Measurements from ENCODE around the gene PDE2A. TPM values are rescaled to one million over a fixed set of nuclear protein-coding genes. Genes with fewer than 3 reads are reported as not detected.

The PDE2A gene
- total and polyA plus RNA-seq, 10 of the 15 experiments (the other 5 are each of a cell fraction or from before 2014, with no cell fraction given): 0.06 to 0.15 (median 0.11) TPM; not detected in 6

- no peak overlapping the region for H2AFZ ChIP-seq (ENCODE audit: control insufficient read depth, low read depth, low read length)
- ATAC-seq (no peak), DNase-seq (ENCODE audit: low read depth, low spot score) (no peak), FAIRE-seq (no peak)
- 2% methylated on average over 3 of the region's 3 CpGs for WGBS (ENCODE audit: insufficient coverage, insufficient replicate concordance, low lambda C conversion rate, missing lambda C conversion rate)
- H3K79me2 ChIP-seq (ENCODE audit: control insufficient read depth, insufficient read depth, low read length): peaks cover 85% of the 10 kb centered on the region
- H3K27ac ChIP-seq (ENCODE audit: control insufficient read depth, insufficient read depth): peak overlapping the region; percentile 92
- H3K36me3 ChIP-seq (ENCODE audit: control insufficient read depth in 2 of 2, insufficient read depth in 2 of 2, low read length in 1 of 2): peaks cover 20 to 38% of the 10 kb centered on the region in 2 experiments
- peaks cover 6% of the 10 kb centered on the region; the same call in 1 of the 2 replicates for H4K20me1 ChIP-seq (ENCODE audit: control insufficient read depth, insufficient read depth)
- H3K4me3 ChIP-seq: peak overlapping the region; percentile 85
- RAD21 ChIA-PET (ENCODE audit: unreplicated experiment): interaction anchor here (0.6 to 13.9 kb wide), 2 partner anchors 70 to 86 kb away, joined by 4 to 256 read pairs; partner anchors contain the start of gene STARD10
- intact Hi-C loops (cut with micrococcal nuclease; ENCODE audit: unreplicated experiment) (no loop called here), in situ Hi-C loops (cut with MboI) (loop anchor here (10.0 kb wide), 2 partner anchors 74 to 454 kb away; partner anchors contain the start of gene STARD10)
- BruUV-seq (replicated peaks): no TSS peak
- CTCF ChIA-PET: interaction anchor here (1.3 to 18.4 kb wide), 3 partner anchors 37 to 92 kb away, joined by 7 to 469 read pairs (median 154); partner anchors contain the start of genes ATG16L2 and STARD10
- POLR2A ChIA-PET: interaction anchor here (0.8 to 3.2 kb wide), 4 partner anchors 15 to 72 kb away, joined by 3 to 7 read pairs (median 4); no protein-coding TSS in a partner anchor
- H3K4me2 ChIP-seq (ENCODE audit: control insufficient read depth, insufficient read depth): peak overlapping the region; percentile 92
- H3K9me3 ChIP-seq (replicated peaks; ENCODE audit: control insufficient read depth, insufficient read depth, low read length): no peaks in the 10 kb centered on the region
- peak overlapping the region; percentile 83 for H3K9ac ChIP-seq (ENCODE audit: control insufficient read depth, insufficient read depth, low read length)
- SMC1A ChIA-PET (ENCODE audit: uncharacterized antibody, unreplicated experiment): interaction anchor here (0.8 to 12.0 kb wide), 5 partner anchors 71 to 516 kb away, joined by 3 to 185 read pairs (median 4); partner anchors contain the start of gene STARD10
- H3K4me1 ChIP-seq (ENCODE audit: control insufficient read depth, insufficient read depth, low read length): peaks cover 49% of the 10 kb centered on the region
- H3K27me3 ChIP-seq (replicated peaks in 1 of 2; ENCODE audit: control insufficient read depth in 2 of 2, insufficient read depth in 2 of 2, low read length in 1 of 2): no peaks in the 10 kb centered on the region
- TF ChIP-seq, protein P1, sequence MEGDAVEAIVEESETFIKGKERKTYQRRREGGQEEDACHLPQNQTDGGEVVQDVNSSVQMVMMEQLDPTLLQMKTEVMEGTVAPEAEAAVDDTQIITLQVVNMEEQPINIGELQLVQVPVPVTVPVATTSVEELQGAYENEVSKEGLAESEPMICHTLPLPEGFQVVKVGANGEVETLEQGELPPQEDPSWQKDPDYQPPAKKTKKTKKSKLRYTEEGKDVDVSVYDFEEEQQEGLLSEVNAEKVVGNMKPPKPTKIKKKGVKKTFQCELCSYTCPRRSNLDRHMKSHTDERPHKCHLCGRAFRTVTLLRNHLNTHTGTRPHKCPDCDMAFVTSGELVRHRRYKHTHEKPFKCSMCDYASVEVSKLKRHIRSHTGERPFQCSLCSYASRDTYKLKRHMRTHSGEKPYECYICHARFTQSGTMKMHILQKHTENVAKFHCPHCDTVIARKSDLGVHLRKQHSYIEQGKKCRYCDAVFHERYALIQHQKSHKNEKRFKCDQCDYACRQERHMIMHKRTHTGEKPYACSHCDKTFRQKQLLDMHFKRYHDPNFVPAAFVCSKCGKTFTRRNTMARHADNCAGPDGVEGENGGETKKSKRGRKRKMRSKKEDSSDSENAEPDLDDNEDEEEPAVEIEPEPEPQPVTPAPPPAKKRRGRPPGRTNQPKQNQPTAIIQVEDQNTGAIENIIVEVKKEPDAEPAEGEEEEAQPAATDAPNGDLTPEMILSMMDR (IDR thresholded peaks at IDR 0.05 in 2 of 3, conservative IDR thresholded peaks at IDR 0.05 in 1 of 3; ENCODE audit: control insufficient read depth in 2 of 3, extremely low read depth in 1 of 3, insufficient read depth in 1 of 3, low read depth in 3 of 3, low read length in 3 of 3): no peak
- no peak for TF ChIP-seq TCF12 (IDR thresholded peaks at IDR 0.05; ENCODE audit: low read depth, low read length)
- no peak for TF ChIP-seq STAT3 (IDR thresholded peaks at IDR 0.05; ENCODE audit: low read depth, low read length)
- TF ChIP-seq KLF5 (IDR thresholded peaks at IDR 0.05; ENCODE audit: partially characterized antibody): no peak
- no peak for TF ChIP-seq RAD21 (IDR thresholded peaks at IDR 0.05; ENCODE audit: insufficient read depth, low read depth, low read length)
- no peak for TF ChIP-seq PML (IDR thresholded peaks at IDR 0.05; ENCODE audit: low read length)
- no peak for TF ChIP-seq HDAC6 (IDR thresholded peaks at IDR 0.05; ENCODE audit: unreplicated experiment)
- TF ChIP-seq BACH1 (IDR thresholded peaks at IDR 0.05; ENCODE audit: borderline replicate concordance): no peak
- no peak for TF ChIP-seq EP300 (IDR thresholded peaks at IDR 0.05; ENCODE audit: borderline replicate concordance in 1 of 2, control insufficient read depth in 1 of 2, low read depth in 2 of 2, low read length in 2 of 2)
- TF ChIP-seq SUPT20H (IDR thresholded peaks at IDR 0.05; ENCODE audit: borderline replicate concordance, control insufficient read depth, low read depth, low read length): no peak
- TF ChIP-seq, protein P2, sequence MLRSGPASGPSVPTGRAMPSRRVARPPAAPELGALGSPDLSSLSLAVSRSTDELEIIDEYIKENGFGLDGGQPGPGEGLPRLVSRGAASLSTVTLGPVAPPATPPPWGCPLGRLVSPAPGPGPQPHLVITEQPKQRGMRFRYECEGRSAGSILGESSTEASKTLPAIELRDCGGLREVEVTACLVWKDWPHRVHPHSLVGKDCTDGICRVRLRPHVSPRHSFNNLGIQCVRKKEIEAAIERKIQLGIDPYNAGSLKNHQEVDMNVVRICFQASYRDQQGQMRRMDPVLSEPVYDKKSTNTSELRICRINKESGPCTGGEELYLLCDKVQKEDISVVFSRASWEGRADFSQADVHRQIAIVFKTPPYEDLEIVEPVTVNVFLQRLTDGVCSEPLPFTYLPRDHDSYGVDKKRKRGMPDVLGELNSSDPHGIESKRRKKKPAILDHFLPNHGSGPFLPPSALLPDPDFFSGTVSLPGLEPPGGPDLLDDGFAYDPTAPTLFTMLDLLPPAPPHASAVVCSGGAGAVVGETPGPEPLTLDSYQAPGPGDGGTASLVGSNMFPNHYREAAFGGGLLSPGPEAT (IDR thresholded peaks at IDR 0.05; ENCODE audit: low read depth): no peak
- no peak for TF ChIP-seq E2F8 (IDR thresholded peaks at IDR 0.05; ENCODE audit: low read depth, partially characterized antibody)
- no peak for TF ChIP-seq MEF2A (IDR thresholded peaks at IDR 0.05; ENCODE audit: insufficient read depth, low read depth, low read length)
- TF ChIP-seq TARDBP (IDR thresholded peaks at IDR 0.05; ENCODE audit: borderline replicate concordance): no peak
- no peak for TF ChIP-seq NR2C2 (IDR thresholded peaks at IDR 0.05; ENCODE audit: borderline replicate concordance, control insufficient read depth, insufficient read length, low read depth)
Measured at GRCh38 chr11:72721276-72721675, 47.1 kb upstream of the PDE2A start.
